Esophagus muscularis mucosa (tissue), 3 donors: Measurements from ENCODE around the gene MITF.

Experiments
- CTCF ChIP-seq, 3 experiments: fragments of 200-600 bp in 2 of 3; fragments of 450-650 bp in 1 of 3; sonication (generic) in 2 of 3; IDR thresholded peaks; one replicate each; pipeline ENCODE4 v1.5.1; 2017 to 2019; ENCODE audit warnings: antibody characterized with exemption in 3 of 3, mild to moderate bottlenecking in 2 of 3, moderate library complexity in 1 of 3
- POLR2AphosphoS5 ChIP-seq, 2 donors: sonication (generic); formaldehyde crosslinking; IDR thresholded peaks; one replicate each; pipeline ENCODE4 v1.6.1; 2017; ENCODE audit warnings: antibody characterized with exemption in 2 of 2

- TF ChIP-seq POLR2AphosphoS5 (IDR thresholded peaks at IDR 0.05) (no peak), CTCF (IDR thresholded peaks at IDR 0.05) (no peak)
Measured at GRCh38 chr3:69913422-69913821, 174.2 kb downstream of the MITF start.
